ENCODE data around the gene JAZF1.
"Not testable (repeated sequence)": the region's sequence is repeated elsewhere in the genome, so short reads cannot be mapped to it uniquely, and the experiment has no call there.

Gene JAZF1

DNA sequence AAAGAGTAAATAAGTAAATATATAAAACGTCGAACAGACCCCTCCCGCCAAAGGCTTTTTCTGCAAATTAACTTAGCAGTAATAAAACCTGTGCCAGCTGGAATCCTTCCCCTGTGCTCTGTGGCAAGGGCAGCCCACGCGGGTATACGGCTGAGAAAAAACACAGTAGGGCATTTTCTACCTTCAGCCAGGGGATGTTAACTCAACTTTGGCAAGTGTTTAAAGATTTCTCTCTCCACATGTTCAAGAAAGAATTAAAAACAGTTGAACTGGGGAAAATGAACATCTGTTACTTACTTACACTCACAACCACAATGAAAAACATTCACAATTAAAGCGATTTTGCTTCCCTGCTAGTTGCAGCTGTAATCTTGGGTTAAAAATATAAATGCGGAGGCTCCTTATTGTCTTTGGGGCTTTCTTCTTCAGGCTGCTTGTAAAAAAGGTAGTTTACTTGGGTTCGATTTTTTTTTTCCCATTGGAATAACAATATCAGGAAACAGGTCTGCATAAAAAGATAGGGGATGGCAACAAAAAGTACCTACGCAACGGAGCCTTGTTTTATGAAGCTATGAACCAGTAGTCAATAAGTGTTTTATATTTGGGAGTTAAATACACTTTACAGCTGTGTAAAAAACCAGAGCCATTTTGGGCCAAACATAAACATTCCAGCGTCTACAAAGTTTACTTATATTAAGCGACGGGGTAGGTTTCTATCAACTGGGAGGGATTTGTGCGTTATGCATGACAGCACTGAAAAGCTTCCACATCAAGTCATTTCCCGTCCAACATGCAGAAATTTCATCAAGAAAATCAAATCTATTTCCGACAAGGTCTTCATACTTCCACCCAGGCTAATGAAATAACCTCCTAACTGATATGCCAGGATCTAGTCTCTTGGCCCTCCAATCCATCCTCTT is 308.0 kb downstream of the JAZF1 start:
- Mint-ChIP-seq H3K27me3 (no peaks in the 10 kb centered on the region), H3K4me3 (no peak overlapping the region), H3K9me3 (no peaks in the 10 kb centered on the region), H3K4me1 (peaks cover 2% of the 10 kb centered on the region), H3K36me3 (peaks cover 20% of the 10 kb centered on the region), H3K27ac (no peak overlapping the region)
- ATAC-seq (ENCODE audit: low read depth) (no peak), DNase-seq (ENCODE audit: low spot score in 2 of 2) (no peak)

DNA sequence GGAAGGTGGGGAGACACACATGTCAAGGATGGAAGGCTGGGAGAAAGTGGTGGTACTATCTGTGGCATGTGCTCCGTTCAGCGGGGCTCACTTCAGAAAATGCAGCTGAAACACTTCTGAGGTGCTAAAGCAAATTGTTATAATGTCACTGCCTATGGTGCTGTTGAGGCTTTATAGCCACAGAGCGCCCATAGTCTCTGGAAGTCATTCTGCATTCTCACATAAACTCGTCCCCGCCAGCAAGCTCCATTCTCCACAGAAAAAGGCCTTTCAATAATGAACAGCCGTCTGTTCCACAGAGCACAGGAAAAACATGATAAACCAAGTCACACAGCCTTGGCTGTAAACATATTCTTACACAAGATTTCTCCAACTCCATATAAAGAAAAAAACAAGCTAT is 308.7 kb downstream of the JAZF1 start:
- no peak for DNase-seq (ENCODE audit: low spot score in 2 of 2)

DNA sequence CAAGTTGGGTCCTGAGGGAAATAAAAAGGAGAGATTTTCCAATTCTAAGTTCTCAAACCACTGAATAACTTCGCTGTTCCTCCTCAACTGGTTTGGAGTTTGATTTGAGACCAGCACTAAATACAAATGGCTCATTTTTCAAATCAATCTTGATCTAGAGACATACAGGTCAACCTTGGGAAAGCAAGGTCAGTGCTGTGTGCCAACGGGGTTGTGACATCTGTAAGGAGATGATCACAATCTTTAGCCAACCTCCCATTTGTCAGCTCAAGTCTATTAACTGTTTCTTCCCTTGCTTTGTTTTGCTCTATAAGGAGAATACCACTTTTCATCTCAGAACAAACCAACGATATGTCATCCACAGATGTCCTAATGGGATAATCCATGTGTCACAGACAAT is 309.5 kb downstream of the JAZF1 start:
- H3K9me3 Mint-ChIP-seq: no peaks in the 10 kb centered on the region
- DNase-seq (ENCODE audit: low spot score in 2 of 2): no peak
- no peaks in the 10 kb centered on the region for H3K27me3 Mint-ChIP-seq
- no peak overlapping the region for H3K4me3 Mint-ChIP-seq
- peaks cover 23% of the 10 kb centered on the region for H3K36me3 Mint-ChIP-seq
- no peak overlapping the region for H3K27ac Mint-ChIP-seq
- no peak for ATAC-seq (ENCODE audit: low read depth)
- no peaks in the 10 kb centered on the region for H3K4me1 Mint-ChIP-seq

More for the DNA sequence above, 308.7 kb downstream of the JAZF1 start:
- Mint-ChIP-seq H3K4me1 (no peaks in the 10 kb centered on the region), H3K27ac (no peak overlapping the region), H3K4me3 (no peak overlapping the region), H3K27me3 (no peaks in the 10 kb centered on the region), H3K36me3 (peaks cover 20% of the 10 kb centered on the region), H3K9me3 (no peaks in the 10 kb centered on the region)
- ATAC-seq (ENCODE audit: low read depth): no peak

- Mint-ChIP-seq H3K4me3 (no peak overlapping the region), H3K9me3 (no peaks in the 10 kb centered on the region), H3K4me1 (no peaks in the 10 kb centered on the region), H3K27me3 (no peaks in the 10 kb centered on the region), H3K36me3 (peaks cover 23% of the 10 kb centered on the region), H3K27ac (no peak overlapping the region)
- DNase-seq (ENCODE audit: low spot score in 2 of 2) (no peak), ATAC-seq (ENCODE audit: low read depth) (no peak)
Observed at GRCh38 chr7:27870595-27870994, 310.0 kb downstream of the JAZF1 start.

- Mint-ChIP-seq H3K9me3 (no peaks in the 10 kb centered on the region), H3K27ac (no peak overlapping the region), H3K4me3 (no peak overlapping the region), H3K36me3 (peaks cover 21% of the 10 kb centered on the region), H3K4me1 (no peaks in the 10 kb centered on the region), H3K27me3 (no peaks in the 10 kb centered on the region)
- no peak for DNase-seq (ENCODE audit: low spot score in 2 of 2)
- no peak for ATAC-seq (ENCODE audit: low read depth)
Observed at GRCh38 chr7:27869056-27869455, 311.5 kb downstream of the JAZF1 start.

DNA sequence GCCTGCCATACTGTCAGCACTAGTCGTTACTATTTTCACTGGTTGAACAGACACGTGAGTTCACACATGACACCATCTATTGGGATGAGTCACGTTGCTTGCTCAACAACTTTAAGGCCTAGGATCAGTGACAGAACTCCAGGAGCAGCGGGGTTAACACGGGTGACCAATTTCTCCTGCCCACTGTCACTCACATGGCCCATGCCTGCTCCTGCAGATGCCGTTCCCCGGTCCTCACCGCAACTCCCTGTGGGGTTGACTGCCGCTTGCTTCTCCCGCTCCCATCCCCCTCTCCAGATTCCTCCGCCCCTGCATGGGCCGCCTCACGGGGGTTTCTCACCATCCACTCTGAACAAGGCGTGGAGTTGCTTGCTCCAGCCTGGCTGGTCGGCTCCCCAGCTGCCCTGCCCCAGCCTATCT is 312.5 kb downstream of the JAZF1 start:
- peaks cover 2% of the 10 kb centered on the region for H3K4me1 Mint-ChIP-seq
- DNase-seq (ENCODE audit: low spot score in 2 of 2): no peak
- H3K9me3 Mint-ChIP-seq: no peaks in the 10 kb centered on the region
- no peak overlapping the region for H3K4me3 Mint-ChIP-seq
- H3K27ac Mint-ChIP-seq: no peak overlapping the region
- no peaks in the 10 kb centered on the region for H3K27me3 Mint-ChIP-seq
- H3K36me3 Mint-ChIP-seq: peaks cover 23% of the 10 kb centered on the region
- no peak for ATAC-seq (ENCODE audit: low read depth)

DNA sequence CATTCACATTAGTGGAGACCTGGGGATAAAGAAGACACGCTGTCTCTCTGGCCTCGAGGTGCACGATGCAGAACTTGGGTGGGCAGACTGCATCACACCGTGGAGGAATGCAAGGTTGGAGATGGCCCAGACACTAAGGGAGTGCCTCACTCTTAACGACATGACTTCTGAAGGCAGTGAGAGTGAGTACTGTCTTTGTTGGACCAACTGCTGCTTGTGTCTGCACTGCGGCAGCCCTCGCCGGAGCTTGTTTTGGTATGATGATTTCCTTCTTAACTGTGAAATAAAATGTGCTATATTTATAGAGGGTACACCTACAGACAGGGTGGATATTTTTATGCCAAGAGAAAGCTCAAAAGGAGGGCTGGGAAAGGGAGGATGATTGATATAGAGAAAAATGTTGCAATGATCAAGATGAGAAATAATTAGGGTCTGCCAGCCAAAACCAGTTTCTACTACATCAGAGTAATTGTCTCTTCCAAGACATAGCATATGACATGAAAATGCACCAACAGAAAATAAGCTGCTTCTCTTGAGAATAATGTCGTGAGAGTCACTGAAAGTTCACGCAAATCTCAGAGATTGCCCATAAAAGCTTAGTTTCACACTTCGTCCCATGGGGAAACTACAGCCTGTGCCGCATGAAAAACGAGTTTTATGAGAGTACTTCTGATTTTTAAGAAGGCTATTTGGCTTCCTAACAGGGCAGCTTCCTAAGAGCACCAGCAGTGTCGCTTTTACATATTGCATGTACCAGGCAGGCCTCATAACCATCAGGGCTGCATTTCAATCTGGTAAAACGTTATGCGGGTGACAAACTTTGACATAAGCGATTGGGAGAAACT is 313.5 kb downstream of the JAZF1 start:
- H3K27ac Mint-ChIP-seq: no peak overlapping the region
- no peaks in the 10 kb centered on the region for H3K27me3 Mint-ChIP-seq
- DNase-seq (ENCODE audit: low spot score in 2 of 2) (no peak), ATAC-seq (ENCODE audit: low read depth) (no peak)
- peaks cover 30% of the 10 kb centered on the region for H3K36me3 Mint-ChIP-seq
- no peaks in the 10 kb centered on the region for H3K9me3 Mint-ChIP-seq
- no peak overlapping the region for H3K4me3 Mint-ChIP-seq
- peaks cover 4% of the 10 kb centered on the region for H3K4me1 Mint-ChIP-seq

GRCh38 chr7:27866256-27866655 is 314.3 kb downstream of the JAZF1 start:
- Mint-ChIP-seq H3K4me3 (no peak overlapping the region), H3K27ac (no peak overlapping the region), H3K27me3 (no peaks in the 10 kb centered on the region), H3K4me1 (peaks cover 4% of the 10 kb centered on the region), H3K36me3 (peaks cover 35% of the 10 kb centered on the region), H3K9me3 (no peaks in the 10 kb centered on the region)
- no peak for DNase-seq (ENCODE audit: low spot score in 2 of 2)
- ATAC-seq (ENCODE audit: low read depth): no peak

DNA sequence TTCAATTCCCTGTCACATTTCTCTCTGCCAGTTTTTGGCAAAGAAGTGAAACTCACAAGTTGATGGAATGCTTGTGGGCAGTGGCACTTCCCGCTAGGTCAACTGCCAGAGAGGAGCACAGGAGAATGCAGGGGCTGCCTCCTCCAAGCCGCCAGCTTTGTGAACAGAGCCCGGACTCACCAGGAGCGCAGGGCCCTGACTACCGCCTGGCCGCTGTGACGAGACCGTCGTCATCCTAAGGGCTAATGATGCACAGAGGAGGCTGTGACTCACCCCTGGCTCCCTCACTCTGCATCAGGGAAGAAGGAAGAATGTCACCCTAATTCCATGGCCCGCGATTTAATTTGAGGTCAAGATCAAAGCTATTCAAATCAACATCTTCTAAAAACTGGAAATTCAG is 316.7 kb downstream of the JAZF1 start:
- Mint-ChIP-seq H3K27me3 (no peaks in the 10 kb centered on the region), H3K4me1 (peaks cover 6% of the 10 kb centered on the region), H3K4me3 (no peak overlapping the region), H3K9me3 (peaks cover 4% of the 10 kb centered on the region), H3K27ac (no peak overlapping the region), H3K36me3 (peaks cover 46% of the 10 kb centered on the region)
- ATAC-seq (ENCODE audit: low read depth): no peak
- no peak for DNase-seq (ENCODE audit: low spot score in 2 of 2)

GRCh38 chr7:27861747-27862146 is 318.8 kb downstream of the JAZF1 start:
- H3K36me3 Mint-ChIP-seq: peaks cover 46% of the 10 kb centered on the region
- H3K4me3 Mint-ChIP-seq: no peak overlapping the region
- no peak overlapping the region for H3K27ac Mint-ChIP-seq
- DNase-seq (ENCODE audit: low spot score in 2 of 2): no peak
- ATAC-seq (ENCODE audit: low read depth): no peak
- H3K27me3 Mint-ChIP-seq: no peaks in the 10 kb centered on the region
- H3K9me3 Mint-ChIP-seq: peaks cover 7% of the 10 kb centered on the region
- peaks cover 11% of the 10 kb centered on the region for H3K4me1 Mint-ChIP-seq

DNA sequence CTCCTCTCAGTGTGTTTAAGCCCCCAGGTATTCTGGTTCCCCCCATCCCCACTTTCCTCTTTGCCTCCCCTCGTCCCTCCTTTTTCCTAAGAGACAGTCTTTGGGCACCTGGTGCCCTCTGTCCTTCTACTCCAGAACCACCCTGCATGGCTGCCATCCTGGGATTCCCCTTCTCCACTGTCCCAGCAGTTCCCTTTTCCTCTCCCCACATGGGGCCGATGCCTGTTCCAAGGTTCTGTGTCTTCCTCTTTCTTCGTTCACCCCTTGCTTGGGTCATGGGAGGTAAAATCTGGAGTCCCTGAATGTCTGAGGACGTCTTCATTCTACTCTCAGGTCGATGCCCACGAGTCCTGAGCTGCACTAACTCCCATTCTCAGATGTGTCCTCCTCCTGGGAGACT is 319.8 kb downstream of the JAZF1 start:
- no peaks in the 10 kb centered on the region for H3K27me3 Mint-ChIP-seq
- H3K9me3 Mint-ChIP-seq: peaks cover 7% of the 10 kb centered on the region
- no peak overlapping the region for H3K27ac Mint-ChIP-seq
- no peak for ATAC-seq (ENCODE audit: low read depth)
- peaks cover 46% of the 10 kb centered on the region for H3K36me3 Mint-ChIP-seq
- peaks cover 11% of the 10 kb centered on the region for H3K4me1 Mint-ChIP-seq
- DNase-seq (ENCODE audit: low spot score in 2 of 2): no peak
- no peak overlapping the region for H3K4me3 Mint-ChIP-seq

DNA sequence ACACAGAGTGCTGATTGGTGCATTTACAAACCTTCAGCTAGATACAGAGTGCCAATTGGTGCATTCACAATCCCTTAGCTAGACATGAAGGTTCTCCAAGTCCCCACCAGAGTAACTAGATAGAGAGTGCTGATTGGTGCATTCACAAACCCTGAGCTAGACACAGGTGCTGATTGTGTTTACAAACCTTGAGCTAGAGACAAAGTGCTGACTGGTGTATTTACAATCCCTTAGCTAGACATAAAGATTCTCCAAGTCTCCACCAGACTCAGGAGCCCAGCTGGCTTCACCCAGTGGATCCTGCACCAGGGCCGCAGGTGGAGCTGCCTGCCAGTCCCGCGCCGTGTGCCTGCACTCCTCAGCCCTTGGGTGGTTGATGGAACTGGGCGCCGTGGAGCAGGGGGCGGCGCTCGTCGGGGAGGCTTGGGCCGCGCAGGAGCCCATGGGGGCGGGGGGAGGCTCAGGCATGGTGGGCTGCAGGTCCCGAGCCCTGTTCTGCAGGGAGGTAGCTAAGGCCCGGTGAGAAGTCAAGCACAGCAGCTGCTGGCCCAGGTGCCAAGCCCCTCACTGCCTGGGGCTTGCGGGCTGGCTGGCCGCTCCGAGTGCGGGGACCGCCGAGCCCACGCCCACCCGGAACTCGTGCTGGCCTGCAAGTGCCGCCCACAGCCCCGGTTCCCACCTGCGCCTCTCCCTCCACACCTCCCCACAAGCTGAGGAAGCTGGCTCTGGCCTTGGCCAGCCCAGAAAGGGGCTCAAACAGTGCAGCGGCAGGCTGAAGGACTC is 323.7 kb downstream of the JAZF1 start:
- H3K4me1 Mint-ChIP-seq; ATAC-seq (ENCODE audit: low read depth); H3K27me3 Mint-ChIP-seq; H3K4me3 Mint-ChIP-seq; H3K9me3 Mint-ChIP-seq; DNase-seq (ENCODE audit: low spot score in 2 of 2); H3K27ac Mint-ChIP-seq: not testable (repeated sequence)
- peaks cover 41% of the 10 kb centered on the region for H3K36me3 Mint-ChIP-seq

GRCh38 chr7:27850531-27850930 is 330.1 kb downstream of the JAZF1 start:
- H3K36me3 Mint-ChIP-seq: peaks cover 16% of the 10 kb centered on the region
- no peaks in the 10 kb centered on the region for H3K27me3 Mint-ChIP-seq
- H3K4me3 Mint-ChIP-seq: no peak overlapping the region
- ATAC-seq (ENCODE audit: low read depth) (no peak), DNase-seq (ENCODE audit: low spot score in 2 of 2) (no peak)
- H3K27ac Mint-ChIP-seq: no peak overlapping the region
- peaks cover 2% of the 10 kb centered on the region for H3K4me1 Mint-ChIP-seq
- no peaks in the 10 kb centered on the region for H3K9me3 Mint-ChIP-seq

DNA sequence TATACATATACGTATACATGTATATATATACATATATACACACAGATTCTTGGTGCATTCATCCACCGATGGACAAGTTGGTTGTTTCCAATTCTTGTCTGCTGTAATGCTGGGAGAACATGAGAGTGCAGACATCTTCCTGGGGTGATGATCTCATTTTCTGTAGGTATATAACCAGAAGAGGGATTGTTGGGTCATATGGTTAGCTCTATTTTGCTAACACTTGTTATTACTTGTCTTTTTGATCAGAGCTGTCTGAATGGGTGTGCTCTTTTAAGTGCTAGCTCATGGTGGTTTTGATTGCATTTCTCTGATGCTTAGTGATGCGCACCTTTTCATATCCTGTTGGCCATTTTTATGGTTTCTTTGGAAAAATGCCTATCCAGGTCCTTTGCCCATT is 334.2 kb downstream of the JAZF1 start:
- Mint-ChIP-seq H3K27ac (no peak overlapping the region), H3K4me3 (no peak overlapping the region), H3K9me3 (no peaks in the 10 kb centered on the region), H3K36me3 (peaks cover 7% of the 10 kb centered on the region), H3K27me3 (no peaks in the 10 kb centered on the region), H3K4me1 (no peaks in the 10 kb centered on the region)
- DNase-seq (ENCODE audit: low spot score in 2 of 2): no peak
- ATAC-seq (ENCODE audit: low read depth): no peak

Measured in memory B cell (primary cell).